Right cardiac atrium (tissue), 5 donors: ENCODE data around the gene RNF130. TPM values are rescaled to one million over a fixed set of nuclear protein-coding genes. Genes with fewer than 3 reads are reported as not detected.

Experiments used
- ATAC-seq, 2 donors: fragments of 200-7000 bp; cut with Tn5 transposase; one replicate each; pipeline versions ENCODE4 v1.8.0 to v1.9.1; 2020; ENCODE audit warnings: moderate library complexity in 2 of 2, mild to moderate bottlenecking in 1 of 2
- DNase-seq, 3 donors: peaks; one replicate each; pipeline ENCODE4 v3.0.0-alpha.2; 2020
- H3K27ac ChIP-seq: one replicate; pipeline ENCODE4 v1.5.1; 2013; ENCODE audit warnings: mild to moderate bottlenecking, low read length, control low read depth, moderate library complexity
- H3K27me3 ChIP-seq: one replicate; pipeline ENCODE4 v1.6.1; 2013; ENCODE audit not compliant: control insufficient read depth, insufficient read depth
- H3K4me1 ChIP-seq: one replicate; pipeline ENCODE4 v1.6.1; 2013; ENCODE audit warnings: low read length; ENCODE audit not compliant: control insufficient read depth, insufficient read depth
- H3K4me3 ChIP-seq: one replicate; pipeline ENCODE4 v1.5.1; 2013; ENCODE audit warnings: low read length, control low read depth
- H3K9me3 ChIP-seq: one replicate; pipeline ENCODE4 v1.6.1; 2013; ENCODE audit warnings: low read length; ENCODE audit not compliant: control insufficient read depth
- WGBS: extraction: QIAGEN DNeasy Blood & Tissue Kit; methylation state at CpG from one replicate; pipeline ENCODE4 v1.1.7; 2013; 5-methylcytosine and 5-hydroxymethylcytosine counted together
- intact Hi-C, 4 donors: fragments of 100-400 bp; cut with DNase I; formaldehyde crosslinking; loops; one replicate each; pipeline versions ENCODE4 v1.11.0 to v1.14.0; 2022 to 2023
- polyA plus RNA-seq: library from polyadenylated mRNA; stranded (reverse); fragments of 200-250 nt; gene quantifications from one replicate; pipeline ENCODE4 v1.2.3, GENCODE V29; 2013
- total RNA-seq, 4 donors: library from RNA; stranded (reverse); fragmentation: NEBNext Ultra II Directional; extraction: Animal tissue kit (Norgen Biotek cat#: 25700); gene quantifications; one replicate each; pipeline ENCODE4 v1.2.1, GENCODE V29; 2021
- donor health status: healthy with polysubstance abuse.
- donor health status: DM: no; HTN: yes; CAD: no.
- donor health status: DM: no; HTN: no; CAD: no.
- donor health status: DM: no; HTN: yes; CAD: no; lungs with severe emphysema.
- donor health status: DM: yes; HTN: yes; CAD: no.

The RNF130 gene
- total and polyA plus RNA-seq, 5 donors: 40.8 to 51.6 (median 48.2) TPM

DNA sequence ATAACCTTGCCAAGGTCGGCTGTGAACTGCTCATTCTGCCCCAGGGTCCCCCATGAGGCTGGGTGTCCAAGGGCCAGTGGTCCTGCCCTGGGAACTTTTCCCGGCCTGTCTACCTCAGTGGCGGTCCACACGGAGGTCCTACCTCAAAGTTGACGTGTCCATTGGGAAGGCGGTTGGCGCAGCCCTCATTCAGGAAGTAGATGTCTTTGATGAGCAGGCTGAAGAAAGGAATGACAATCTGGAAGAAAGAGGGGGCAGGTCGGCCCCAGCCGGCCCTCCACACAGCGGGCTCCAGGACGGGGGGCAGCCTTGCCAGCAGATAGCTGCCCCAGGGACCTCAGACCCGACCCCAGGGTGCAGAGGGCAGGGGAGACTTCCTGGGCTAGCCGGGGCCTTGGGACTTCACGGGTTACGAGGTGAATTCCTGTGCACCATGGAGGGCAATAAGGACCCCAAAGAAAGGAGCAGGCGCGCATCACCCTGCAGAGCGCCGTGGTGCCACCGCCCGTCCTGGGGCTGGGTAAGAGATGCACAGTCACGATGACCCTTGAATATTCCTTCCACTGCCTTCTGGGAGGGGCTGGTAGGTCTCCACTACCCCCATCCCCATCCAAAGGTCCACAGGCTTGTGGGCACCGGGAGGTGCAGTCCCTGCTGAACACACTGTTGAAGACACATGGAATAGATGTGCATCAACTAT, 42.9 kb upstream of the RNF130 start:
- intact Hi-C loops: no loop called here
- DNase-seq: peak in 1 of 3 donors; percentile 4

DNA sequence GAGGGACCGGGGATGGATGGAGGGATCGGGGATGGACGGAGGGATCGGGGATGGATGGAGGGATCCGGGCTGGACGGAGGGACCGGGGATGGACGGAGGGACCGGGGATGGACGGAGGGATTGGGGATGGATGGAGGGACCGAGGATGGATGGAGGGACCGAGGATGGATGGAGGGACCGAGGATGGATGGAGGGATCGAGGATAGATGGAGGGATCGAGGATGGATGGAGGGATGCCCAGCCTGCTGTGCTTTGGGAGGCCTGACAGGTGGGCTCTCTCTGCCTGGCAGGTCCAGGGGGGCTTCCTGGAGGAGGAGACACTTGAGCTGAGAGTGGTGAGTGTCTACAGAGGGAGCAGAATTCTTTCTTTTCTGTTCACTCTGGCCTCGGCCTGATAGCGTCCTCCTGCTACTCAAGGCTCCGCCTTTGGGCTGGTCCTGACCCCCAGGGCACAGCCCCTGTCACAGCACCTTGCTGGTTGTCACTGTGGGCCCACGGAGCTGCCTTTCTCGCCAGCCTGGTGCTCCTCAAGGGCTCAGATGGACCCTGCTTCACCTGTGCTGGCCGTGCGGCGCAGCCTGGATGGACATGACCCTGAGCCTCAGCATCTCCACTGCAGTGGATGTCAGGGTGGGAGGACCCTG, 42.2 kb upstream of the RNF130 start:
- Histone ChIP-seq H3K9me3 (no peaks in the 10 kb centered on the region), H3K4me3 (no peak overlapping the region), H3K4me1 (no peaks in the 10 kb centered on the region), H3K27me3 (no peaks in the 10 kb centered on the region), H3K27ac (no peak overlapping the region)
- no peak for ATAC-seq
- DNase-seq: peak in 1 of 3 donors; percentile 1
- WGBS: 89% methylated on average over 23 of the region's 23 CpGs
- intact Hi-C loops: no loop called here

More for the DNA sequence above, 42.9 kb upstream of the RNF130 start:
- no peak overlapping the region for H3K4me3 ChIP-seq
- no peaks in the 10 kb centered on the region for H3K9me3 ChIP-seq
- H3K27ac ChIP-seq: no peak overlapping the region
- 87% methylated on average over 23 of the region's 23 CpGs for WGBS
- H3K4me1 ChIP-seq: no peaks in the 10 kb centered on the region
- ATAC-seq: no peak
- no peaks in the 10 kb centered on the region for H3K27me3 ChIP-seq

DNA sequence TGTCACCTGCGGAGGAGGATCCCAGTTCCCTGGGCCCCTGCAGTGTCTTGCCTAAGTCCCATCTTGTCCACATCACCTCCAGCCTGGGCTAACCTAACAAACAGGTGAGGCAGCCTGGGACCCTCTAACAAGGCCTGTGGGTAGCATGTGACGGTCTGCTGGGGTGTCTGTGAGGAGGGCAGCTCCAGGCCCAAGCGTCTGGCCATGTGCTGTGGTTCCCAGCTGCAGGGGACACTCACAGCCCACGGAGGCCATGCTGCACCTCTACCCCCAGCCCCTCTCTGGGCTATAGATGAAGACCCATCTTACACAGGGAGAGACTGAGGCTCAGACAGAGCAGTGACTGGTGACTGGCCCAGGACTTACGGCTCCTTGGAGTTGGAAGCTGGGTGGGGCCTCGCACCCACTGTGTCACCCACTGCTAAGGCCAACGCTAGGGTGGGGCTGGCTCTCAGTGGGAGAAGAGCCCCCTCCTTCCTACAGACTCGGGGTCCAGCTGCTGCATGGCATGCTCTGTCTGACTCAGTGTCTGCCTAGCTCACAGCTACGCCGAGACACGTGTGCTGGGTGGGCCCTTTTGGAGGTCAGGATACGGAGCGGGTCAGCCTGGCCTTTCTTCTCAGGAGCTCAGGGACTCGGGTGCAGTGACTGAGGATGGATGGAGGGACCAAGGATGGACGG, 40.8 kb upstream of the RNF130 start:
- no peak overlapping the region for H3K27ac ChIP-seq
- no peak for DNase-seq
- WGBS: 83% methylated on average over 15 of the region's 15 CpGs

DNA sequence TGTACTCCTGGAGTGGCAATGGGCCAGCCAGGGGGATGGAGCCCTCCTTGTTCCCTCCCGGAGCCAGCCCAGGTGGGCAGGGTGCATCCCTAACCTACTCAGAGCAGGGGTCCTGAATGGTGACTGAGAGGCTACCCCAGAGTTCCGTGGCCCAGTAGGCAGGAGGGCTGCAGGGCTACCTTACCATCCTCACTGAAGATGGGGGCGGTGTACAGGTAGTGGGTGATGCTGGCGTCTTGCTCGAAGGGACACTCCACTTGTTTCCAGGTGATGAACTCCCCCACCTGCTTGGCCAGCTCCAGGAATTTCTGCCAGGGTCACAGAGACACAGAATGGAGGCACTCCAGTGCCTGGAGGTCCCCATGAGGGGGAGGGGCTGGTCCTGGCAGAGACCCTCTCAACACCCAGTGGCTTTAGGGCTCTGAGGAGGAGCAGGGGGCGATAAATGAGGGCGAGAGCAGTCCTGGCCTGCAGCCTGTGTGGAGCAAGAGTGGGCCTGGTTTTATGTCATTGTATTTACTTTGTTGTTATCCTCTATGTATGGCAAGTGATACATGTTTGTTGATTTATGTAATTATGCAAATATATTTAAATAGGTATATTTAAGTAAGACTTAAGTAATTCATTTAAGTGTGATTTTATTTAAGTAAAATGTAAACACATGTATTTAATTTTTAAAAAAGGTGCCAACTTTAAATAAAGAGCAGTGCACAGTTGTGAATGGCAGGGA, 39.9 kb upstream of the RNF130 start:
- no peak overlapping the region for H3K4me3 ChIP-seq
- intact Hi-C loops: no loop called here
- DNase-seq (no peak), ATAC-seq (no peak)
- WGBS: 86% methylated on average over 7 of the region's 7 CpGs
- H3K9me3 ChIP-seq: no peaks in the 10 kb centered on the region
- H3K27me3 ChIP-seq: no peaks in the 10 kb centered on the region
- no peak overlapping the region for H3K27ac ChIP-seq
- no peaks in the 10 kb centered on the region for H3K4me1 ChIP-seq

More for the DNA sequence above, 40.8 kb upstream of the RNF130 start:
- no peaks in the 10 kb centered on the region for H3K9me3 ChIP-seq
- no peak for ATAC-seq
- H3K27me3 ChIP-seq: no peaks in the 10 kb centered on the region
- intact Hi-C loops: no loop called here
- no peak overlapping the region for H3K4me3 ChIP-seq
- H3K4me1 ChIP-seq: no peaks in the 10 kb centered on the region

DNA sequence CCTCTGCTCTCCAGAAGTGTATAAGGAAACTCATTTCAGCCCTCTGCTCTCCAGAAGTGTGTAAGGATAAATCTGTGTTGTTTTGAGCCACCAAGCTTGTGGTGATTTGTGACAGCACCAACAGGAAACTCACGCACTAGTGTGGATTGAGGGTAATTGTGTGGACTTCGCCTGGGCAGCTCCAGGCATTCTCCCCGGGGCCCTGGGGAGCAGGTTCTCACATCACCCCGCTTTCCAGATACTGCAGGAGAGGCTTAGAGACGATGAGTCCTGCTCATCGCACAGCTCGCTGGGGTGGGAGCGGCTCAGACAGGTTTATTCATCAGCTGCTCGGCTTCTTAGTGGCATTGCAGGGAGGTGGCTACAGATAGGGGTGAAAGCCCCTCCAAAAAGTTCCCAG, 38.4 kb upstream of the RNF130 start:
- H3K4me1 ChIP-seq: no peaks in the 10 kb centered on the region
- intact Hi-C loops: no loop called here
- no peak for DNase-seq
- WGBS: 75% methylated on average over 9 of the region's 9 CpGs
- no peak overlapping the region for H3K4me3 ChIP-seq
- H3K9me3 ChIP-seq: no peaks in the 10 kb centered on the region
- ATAC-seq: no peak
- no peak overlapping the region for H3K27ac ChIP-seq
- no peaks in the 10 kb centered on the region for H3K27me3 ChIP-seq

DNA sequence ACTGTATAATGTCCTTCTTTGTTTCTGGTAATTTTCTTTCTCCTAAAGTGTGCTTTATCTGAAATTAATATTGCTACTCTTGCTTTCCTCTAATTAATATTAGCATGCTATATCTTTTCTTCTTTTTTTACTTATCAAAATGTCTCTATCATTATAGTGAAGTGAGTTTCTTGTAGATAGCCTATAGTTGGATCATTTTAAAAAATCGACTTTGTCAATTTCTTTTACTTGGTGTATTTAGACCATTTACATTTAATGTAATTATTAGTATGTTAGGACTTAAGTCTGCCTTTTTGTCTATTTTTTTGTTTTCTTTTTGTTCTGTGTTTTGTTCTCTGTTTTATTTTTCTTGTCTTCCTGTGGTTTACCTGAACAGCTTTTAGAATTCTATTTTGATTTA, 35.4 kb upstream of the RNF130 start:
- intact Hi-C loops: no loop called here
- DNase-seq (no peak), ATAC-seq (no peak)
- H3K9me3 ChIP-seq: no peaks in the 10 kb centered on the region
- H3K4me3 ChIP-seq: no peak overlapping the region
- 99% methylated on average over 1 of the region's 1 CpG for WGBS
- no peaks in the 10 kb centered on the region for H3K27me3 ChIP-seq
- no peak overlapping the region for H3K27ac ChIP-seq
- H3K4me1 ChIP-seq: no peaks in the 10 kb centered on the region

DNA sequence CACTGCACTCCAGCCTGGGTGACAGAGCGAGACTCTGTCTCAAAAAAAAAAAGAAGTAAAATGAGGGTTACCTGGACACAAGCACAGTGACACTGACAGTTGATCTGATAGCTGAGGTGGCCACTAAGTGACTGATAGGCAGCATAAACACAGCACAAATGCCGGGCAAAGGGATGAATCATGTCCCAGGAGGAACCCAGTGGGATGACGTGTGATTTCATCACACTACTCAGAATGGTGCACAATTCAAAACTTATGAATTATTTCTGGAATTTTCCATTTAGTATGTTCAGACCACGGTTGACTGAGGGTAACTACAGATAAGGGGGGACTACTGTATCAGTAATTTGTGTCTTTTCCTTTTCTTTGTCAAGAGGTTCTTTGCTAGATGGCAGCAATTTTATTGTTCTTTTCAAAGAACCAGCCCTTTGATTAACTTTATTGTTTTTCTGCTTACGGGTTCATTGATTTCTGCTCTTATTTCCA, 34.3 kb upstream of the RNF130 start:
- no peak for DNase-seq
- intact Hi-C loops: no loop called here
- no peaks in the 10 kb centered on the region for H3K4me1 ChIP-seq
- H3K9me3 ChIP-seq: no peaks in the 10 kb centered on the region
- H3K27me3 ChIP-seq: no peaks in the 10 kb centered on the region
- H3K27ac ChIP-seq: no peak overlapping the region
- WGBS: 76% methylated on average over 5 of the region's 5 CpGs
- ATAC-seq: no peak
- no peak overlapping the region for H3K4me3 ChIP-seq

DNA sequence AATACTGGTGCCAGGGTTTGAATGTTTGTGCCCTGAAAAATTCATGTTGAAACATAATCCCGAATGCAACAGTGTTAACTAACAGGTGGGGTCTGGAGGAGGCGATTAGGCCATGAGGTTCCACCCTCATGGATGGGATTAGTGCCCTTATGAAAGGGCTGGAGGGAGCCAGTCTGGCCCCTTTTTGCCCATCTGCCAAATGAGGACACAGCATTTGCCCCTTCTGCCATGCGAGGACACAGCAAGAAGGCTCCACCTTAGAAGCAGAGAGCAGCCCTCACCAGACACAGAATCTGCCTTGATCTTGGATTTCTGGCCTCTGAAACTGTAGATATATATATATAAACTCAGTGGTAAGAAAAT, 32.6 kb upstream of the RNF130 start:
- no peaks in the 10 kb centered on the region for H3K27me3 ChIP-seq
- H3K9me3 ChIP-seq: no peaks in the 10 kb centered on the region
- ATAC-seq (no peak), DNase-seq (no peak)
- intact Hi-C loops: no loop called here
- H3K27ac ChIP-seq: no peak overlapping the region
- no peak overlapping the region for H3K4me3 ChIP-seq
- H3K4me1 ChIP-seq: no peaks in the 10 kb centered on the region
- 94% methylated on average over 3 of the region's 3 CpGs for WGBS

DNA sequence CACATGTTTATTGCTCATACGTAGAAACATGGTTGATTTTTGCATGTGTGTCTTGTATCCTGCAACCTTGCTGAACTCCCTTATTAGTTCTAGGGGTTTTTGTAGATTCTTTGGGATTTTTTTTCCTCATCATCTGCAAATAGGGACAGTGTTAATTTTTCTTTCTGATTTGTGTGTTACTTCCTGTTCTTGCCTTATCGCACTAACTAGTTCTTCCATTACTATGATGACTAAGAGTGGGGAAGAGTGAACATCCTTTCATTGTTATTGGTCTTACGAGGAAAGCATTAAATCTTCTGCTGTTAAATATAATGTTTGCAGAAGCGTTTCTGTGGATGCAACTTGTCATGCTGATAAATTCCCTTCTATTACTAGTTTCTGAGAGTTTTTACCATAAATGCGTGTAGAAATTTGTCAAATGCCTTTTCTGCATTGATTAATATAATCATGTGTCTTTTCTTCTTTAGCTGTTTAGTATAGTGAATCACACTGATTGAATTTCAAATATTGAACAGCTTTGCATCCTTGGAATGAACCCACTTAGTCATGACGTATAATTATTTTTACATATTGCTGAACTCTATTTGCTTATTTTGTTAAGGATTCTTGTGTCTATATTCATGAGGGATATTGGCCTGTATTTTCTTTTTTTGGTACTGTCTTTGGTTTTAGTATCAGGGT, 32.1 kb upstream of the RNF130 start:
- H3K4me1 ChIP-seq: no peaks in the 10 kb centered on the region
- no peak overlapping the region for H3K4me3 ChIP-seq
- H3K27ac ChIP-seq: no peak overlapping the region
- 84% methylated on average over 6 of the region's 6 CpGs for WGBS
- DNase-seq: no peak
- intact Hi-C loops: no loop called here
- H3K27me3 ChIP-seq: no peaks in the 10 kb centered on the region
- ATAC-seq: no peak
- H3K9me3 ChIP-seq: no peaks in the 10 kb centered on the region

DNA sequence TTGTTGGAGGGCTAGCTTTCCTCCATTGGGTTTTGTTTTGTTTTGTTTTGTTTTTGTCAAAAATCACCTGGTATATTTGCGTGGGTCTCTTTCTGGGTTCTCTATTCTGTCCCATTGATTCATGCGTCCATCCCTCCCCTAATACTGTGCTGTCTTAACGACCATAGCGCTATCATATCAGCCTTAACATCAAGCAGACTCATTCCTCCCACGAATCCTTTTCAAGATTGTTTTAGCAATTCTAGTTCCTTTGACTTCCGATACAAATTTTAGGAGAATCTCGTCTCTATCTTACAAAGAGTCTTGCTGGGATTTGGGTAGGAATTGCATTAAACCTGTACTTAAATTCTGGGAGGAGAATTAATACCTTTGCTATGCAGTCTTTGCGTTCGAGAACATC, 31.1 kb upstream of the RNF130 start:
- Histone ChIP-seq H3K9me3 (no peaks in the 10 kb centered on the region), H3K27ac (no peak overlapping the region), H3K4me1 (no peaks in the 10 kb centered on the region), H3K4me3 (no peak overlapping the region), H3K27me3 (no peaks in the 10 kb centered on the region)
- WGBS: 84% methylated on average over 9 of the region's 9 CpGs
- DNase-seq: no peak
- intact Hi-C loops: no loop called here
- ATAC-seq: no peak
